SK-N-SH (cell line): Measurements from ENCODE around the gene RLBP1. TPM values are rescaled to one million over a fixed set of nuclear protein-coding genes. Genes with fewer than 3 reads are reported as not detected.

Experiments
- CTCF ChIA-PET: fragments of 300-600, 350-600 bp; formaldehyde crosslinking; extraction: SDS; loops from one replicate; lab custom pipeline; 2021; lab: Yijun Ruan, JAX
- POLR2A ChIA-PET: fragments of 350-600 bp; sonication (Branson Sonifier 250); formaldehyde crosslinking; extraction: SDS; loops from one replicate; lab custom pipeline; 2020; ENCODE audit warnings: antibody characterized with exemption, inconsistent platforms; lab: Yijun Ruan, JAX
- DNase-seq: peaks from one replicate; pipeline ENCODE4 v3.0.0; 2012
- H2AFZ ChIP-seq: fragments of 200-600 bp; sonication (generic); 2 replicates; pipeline ENCODE4 v1.8.1; 2016; ENCODE audit warnings: antibody characterized with exemption, mild to moderate bottlenecking, low read depth
- H3F3A ChIP-seq: fragments of 200-600 bp; sonication (generic); replicated peaks from 2 replicates; pipeline ENCODE3; 2016; ENCODE audit warnings: antibody characterized with exemption, mild to moderate bottlenecking; ENCODE audit not compliant: insufficient read depth
- H3K27ac ChIP-seq, 2 experiments: fragments of 200-500 bp in 1 of 2; fragments of 200-600 bp in 1 of 2; sonication (Bioruptor generic) in 1 of 2; sonication (generic), shearing (Covaris generic) in 1 of 2; 2 replicates each; pipeline versions ENCODE4 v1.5.1 to v1.6.1; 2014 to 2016; ENCODE audit warnings: low read depth in 2 of 2, inconsistent platforms in 1 of 2, low read length in 1 of 2, mild to moderate bottlenecking in 1 of 2, mixed read lengths in 1 of 2
- H3K27me3 ChIP-seq: fragments of 200-600 bp; sonication (generic), shearing (Covaris generic); 2 replicates; pipeline ENCODE4 v1.6.1; 2016; ENCODE audit warnings: mixed run types; ENCODE audit not compliant: insufficient read depth
- H3K36me3 ChIP-seq, 2 experiments: fragments of 200-500 bp in 1 of 2; fragments of 200-600 bp in 1 of 2; sonication (Bioruptor generic) in 1 of 2; sonication (generic) in 1 of 2; replicated peaks in 1 of 2; 2 replicates each; pipeline versions ENCODE3 to v1.5.1; 2014 to 2016; ENCODE audit warnings: low read length in 1 of 2, mild to moderate bottlenecking in 1 of 2; ENCODE audit not compliant: insufficient read depth in 2 of 2, control insufficient read depth in 1 of 2
- H3K4me1 ChIP-seq, 2 experiments: fragments of 200-500 bp in 1 of 2; fragments of 200-600 bp in 1 of 2; sonication (Bioruptor generic) in 1 of 2; sonication (generic), shearing (Covaris generic) in 1 of 2; 2 replicates each; pipeline versions ENCODE4 v1.5.1 to v1.6.1; 2014 to 2016; ENCODE audit warnings: low read depth in 1 of 2, low read length in 1 of 2, mixed run types in 1 of 2; ENCODE audit not compliant: insufficient read depth in 2 of 2, control insufficient read depth in 1 of 2
- H3K4me2 ChIP-seq: fragments of 200-600 bp; sonication (generic), shearing (Covaris generic); 2 replicates; pipeline ENCODE4 v1.6.1; 2017; ENCODE audit warnings: mixed run types
- H3K4me3 ChIP-seq, 2 experiments: fragments of 200-500 bp in 1 of 2; fragments of 200-600 bp in 1 of 2; sonication (Bioruptor generic) in 1 of 2; sonication (generic), shearing (Covaris generic) in 1 of 2; 2 replicates each; pipeline versions ENCODE4 v1.5.1 to v1.8.1; 2014 to 2016; ENCODE audit warnings: low read depth in 2 of 2, inconsistent platforms in 1 of 2, low read length in 1 of 2, mild to moderate bottlenecking in 1 of 2, mixed read lengths in 1 of 2, moderate library complexity in 1 of 2
- H3K79me2 ChIP-seq: fragments of 200-600 bp; sonication (generic); 2 replicates; pipeline ENCODE4 v1.8.1; 2017; ENCODE audit warnings: mild to moderate bottlenecking; ENCODE audit not compliant: insufficient read depth
- H3K9ac ChIP-seq: fragments of 200-600 bp; sonication (generic); 2 replicates; pipeline ENCODE4 v1.6.1; 2017; ENCODE audit warnings: mixed run types
- H3K9me2 ChIP-seq: fragments of 200-600 bp; sonication (generic); 2 replicates; pipeline ENCODE4 v1.6.1; 2017; ENCODE audit warnings: mixed run types
- H3K9me3 ChIP-seq: fragments of 200-600 bp; sonication (generic); 2 replicates; pipeline ENCODE4 v1.6.1; 2017; ENCODE audit warnings: mixed run types, mild to moderate bottlenecking, moderate library complexity
- H4K20me1 ChIP-seq: fragments of 200-600 bp; sonication (generic); 2 replicates; pipeline ENCODE4 v1.6.1; 2017; ENCODE audit warnings: mild to moderate bottlenecking, mixed run types; ENCODE audit not compliant: insufficient read depth
- CHD2 ChIP-seq: fragments of 150-350 bp; IDR thresholded peaks from 2 replicates; pipeline ENCODE4 v1.6.1; 2018; ENCODE audit warnings: low read length; ENCODE audit not compliant: partially characterized antibody
- FOSL2 ChIP-seq: IDR thresholded peaks from 2 replicates; pipeline ENCODE4 v1.4.0; 2012; ENCODE audit warnings: low read depth, mild to moderate bottlenecking, moderate library complexity, borderline replicate concordance
- FOXM1 ChIP-seq: IDR thresholded peaks from 2 replicates; pipeline ENCODE4 v1.4.0; 2012; ENCODE audit warnings: low read depth, mild to moderate bottlenecking
- GABPA ChIP-seq: IDR thresholded peaks from 2 replicates; pipeline ENCODE4 v1.4.0; 2012; ENCODE audit warnings: low read depth, mild to moderate bottlenecking
- MEF2A ChIP-seq: IDR thresholded peaks from 2 replicates; pipeline ENCODE4 v1.4.0; 2012; ENCODE audit warnings: low read depth, borderline replicate concordance
- NFIC ChIP-seq: IDR thresholded peaks from 2 replicates; pipeline ENCODE4 v1.4.0; 2012; ENCODE audit warnings: borderline replicate concordance
- NRF1 ChIP-seq: IDR thresholded peaks from 2 replicates; pipeline ENCODE4 v1.6.1; 2012; ENCODE audit warnings: low read depth, mild to moderate bottlenecking, low read length
- POLR2AphosphoS5 ChIP-seq: IDR thresholded peaks from 2 replicates; pipeline ENCODE4 v1.6.1; 2012; ENCODE audit warnings: low read depth, low read length
- RXRA ChIP-seq: IDR thresholded peaks from 2 replicates; pipeline ENCODE4 v1.4.0; 2012; ENCODE audit warnings: low read depth, mild to moderate bottlenecking, borderline replicate concordance
- SIN3A ChIP-seq: IDR thresholded peaks from 2 replicates; pipeline ENCODE4 v1.6.1; 2012; ENCODE audit warnings: low read depth, mild to moderate bottlenecking, low read length, moderate library complexity, borderline replicate concordance
- SMC3 ChIP-seq: IDR thresholded peaks from 2 replicates; pipeline ENCODE4 v1.6.1; 2012; ENCODE audit warnings: low read depth, low read length, improper control_type of control experiment
- TAF1 ChIP-seq: IDR thresholded peaks from 2 replicates; pipeline ENCODE4 v1.6.1; 2012; ENCODE audit warnings: low read depth, mild to moderate bottlenecking, low read length, moderate library complexity, borderline replicate concordance
- WGBS: methylation state at CpG from one replicate; pipeline ENCODE4 v1.1.6; 2017; ENCODE audit warnings: low lambda C conversion rate; 5-methylcytosine and 5-hydroxymethylcytosine counted together
- polyA plus RNA-seq, 3 experiments: library from polyadenylated mRNA; depleted of rRNA; stranded (reverse); fragments of >200 nt; gene quantifications; 2 replicates each; pipeline ENCODE4 v1.2.3, GENCODE V29; 2012
- TF ChIP-seq, protein P1 (sequence below): IDR thresholded peaks from 2 replicates; pipeline ENCODE4 v1.4.0; 2012; ENCODE audit warnings: low read depth, borderline replicate concordance
- TF ChIP-seq, protein P2 (sequence below): fragments of 200-600 bp; sonication (generic); IDR thresholded peaks from 2 replicates; pipeline ENCODE4 v1.6.1; 2017; ENCODE audit warnings: antibody characterized with exemption, mild to moderate bottlenecking, moderate library complexity
- TF ChIP-seq, protein P3 (sequence below): fragments of 150-350 bp; IDR thresholded peaks from 2 replicates; pipeline ENCODE4 v1.6.1; 2017; ENCODE audit warnings: antibody characterized with exemption, low read length, low read depth, borderline replicate concordance
- TF ChIP-seq, protein P4 (sequence below): IDR thresholded peaks from 2 replicates; pipeline ENCODE4 v1.4.0; 2012; ENCODE audit warnings: low read depth, borderline replicate concordance

RLBP1 gene
- polyA plus RNA-seq, 1 of the 3 experiments (the other 2 are of a cell fraction) = not detected

DNA sequence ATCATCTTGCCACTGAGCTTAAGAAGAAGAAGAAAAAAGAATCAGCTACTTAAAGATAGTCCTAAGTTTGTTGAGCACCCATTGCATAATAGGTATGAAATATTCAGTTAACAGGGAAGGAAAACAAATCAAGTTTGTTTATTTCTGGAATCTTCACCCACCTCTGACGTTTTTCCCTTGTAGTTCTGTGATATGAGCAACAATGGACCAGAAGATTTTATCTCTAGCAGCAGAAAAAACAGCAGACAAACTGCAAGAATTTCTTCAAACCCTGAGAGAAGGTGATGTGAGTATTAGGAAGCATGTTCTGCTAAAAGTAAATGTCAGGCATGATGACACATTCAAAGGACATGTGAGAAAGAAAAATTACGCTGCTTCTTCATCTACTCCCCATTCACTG lies 26.1 kb upstream of the RLBP1 start (continued):
- no peak for TF ChIP-seq SMC3
- TF ChIP-seq FOSL2 = no peak

DNA sequence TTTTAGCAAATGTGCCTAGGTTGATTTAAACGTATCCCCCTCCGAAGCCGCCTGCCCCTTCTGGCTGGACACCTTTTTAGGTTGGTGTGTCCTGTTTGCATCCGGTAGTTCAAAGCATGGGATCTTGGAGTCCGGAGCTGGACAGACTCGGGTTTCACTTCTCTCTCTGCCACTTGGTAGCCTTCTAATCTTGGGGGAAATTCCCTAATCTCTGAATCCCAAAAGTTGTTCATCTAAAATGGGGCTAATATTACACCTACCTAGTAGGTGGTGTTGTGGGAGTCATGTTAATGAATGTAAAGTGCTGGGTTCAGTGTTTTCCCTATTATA lies 23.2 kb upstream of the RLBP1 start:
- ChIA-PET CTCF (interaction anchor here (0.6 to 3.9 kb wide), 10 partner anchors 27 to 1422 kb away, joined by 3 to 41 read pairs (median 3); no protein-coding TSS in a partner anchor), POLR2A (interaction anchor here (1.0 to 1.9 kb wide), 2 partner anchors 37 to 90 kb away, joined by 4 to 5 read pairs; partner anchors contain the start of gene POLG)
- WGBS = 2% methylated on average over 6 of the region's 6 CpGs

DNA sequence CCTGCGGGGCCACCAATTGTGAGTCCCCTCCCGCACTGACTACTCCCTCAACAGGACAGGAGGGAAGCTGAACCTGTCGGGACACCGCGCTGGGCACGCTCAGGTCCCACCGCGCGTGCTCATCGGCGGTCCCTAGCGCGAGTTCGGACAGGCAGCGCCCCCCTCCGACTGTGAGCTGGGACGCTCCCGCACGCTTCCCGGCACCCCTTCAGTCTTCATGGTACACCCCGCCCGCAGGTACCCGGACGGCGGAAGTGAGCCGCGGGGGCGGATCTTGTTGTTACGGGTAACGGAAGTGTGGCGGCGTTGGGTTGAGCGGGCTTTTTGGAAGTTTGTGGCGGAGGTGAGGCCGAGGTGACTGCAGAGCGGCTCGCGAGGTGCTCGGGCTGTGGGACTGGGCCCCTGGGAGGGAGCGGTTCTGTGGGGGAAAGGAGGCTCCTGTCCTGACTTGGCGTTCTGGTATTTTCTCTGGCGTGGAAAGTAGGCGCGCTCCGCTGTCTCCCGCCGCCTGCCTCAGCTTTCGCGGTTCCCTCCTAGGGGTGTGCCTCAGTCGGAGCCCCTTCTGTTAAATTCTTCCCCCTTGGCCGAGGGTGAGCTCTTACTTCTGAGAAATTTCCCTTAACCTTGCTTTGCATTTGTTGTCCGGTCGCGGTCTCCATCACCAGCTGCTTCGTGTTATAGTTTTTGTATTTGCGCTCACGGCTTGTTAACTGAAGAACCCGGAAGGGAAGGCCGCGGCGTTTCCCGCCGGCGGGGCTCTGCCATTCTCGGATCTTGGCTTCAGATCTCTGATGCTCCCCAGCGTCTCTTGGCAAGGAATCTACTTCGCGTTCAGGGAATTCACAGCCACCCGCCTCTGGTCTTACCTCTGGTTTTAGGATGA lies 22.6 kb upstream of the RLBP1 start, which contains the start of gene FANCI:
FANCI (plus strand) TSS at position 289 of the 883 bp plus-strand sequence. CDS start 3,669 bp downstream, outside the sequence.
- no peaks in the 10 kb centered on the region for H3K9me3 ChIP-seq
- peaks cover 7% of the 10 kb centered on the region for H3F3A ChIP-seq
- ChIA-PET POLR2A (interaction anchor here (1.0 to 1.9 kb wide), 3 partner anchors 37 to 91 kb away, joined by 3 to 5 read pairs (median 4); partner anchors contain the start of gene POLG), CTCF (interaction anchor here (0.6 to 3.9 kb wide), 13 partner anchors 8 to 339 kb away, joined by 3 to 41 read pairs (median 3); no protein-coding TSS in a partner anchor)
- DNase-seq = peak; percentile 96
- H3K4me3 ChIP-seq = peak within 1 kb of the TSS; percentile 68 to 89
- peaks cover 7 to 15% of the 10 kb centered on the region in 2 experiments for H3K36me3 ChIP-seq
- H4K20me1 ChIP-seq = no peaks in the 10 kb centered on the region
- no peaks in the 10 kb centered on the region for H3K27me3 ChIP-seq
- peak within 1 kb of the TSS; percentile 43 to 72; a peak in 3 of 4 replicates for H3K27ac ChIP-seq
- H3K4me1 ChIP-seq = peaks cover 4 to 10% of the 10 kb centered on the region in 2 experiments; a peak in 3 of 4 replicates
- H3K4me2 ChIP-seq = peak within 1 kb of the TSS; percentile 93
- under 1% methylated on average over 25 of the region's 69 CpGs for WGBS
- no peaks in the 10 kb centered on the region for H3K9me2 ChIP-seq
- peak within 1 kb of the TSS; percentile 95 for H2AFZ ChIP-seq
- peaks cover 33% of the 10 kb centered on the region for H3K79me2 ChIP-seq
- H3K9ac ChIP-seq = peak within 1 kb of the TSS; percentile 84
- TF ChIP-seq, protein P1, sequence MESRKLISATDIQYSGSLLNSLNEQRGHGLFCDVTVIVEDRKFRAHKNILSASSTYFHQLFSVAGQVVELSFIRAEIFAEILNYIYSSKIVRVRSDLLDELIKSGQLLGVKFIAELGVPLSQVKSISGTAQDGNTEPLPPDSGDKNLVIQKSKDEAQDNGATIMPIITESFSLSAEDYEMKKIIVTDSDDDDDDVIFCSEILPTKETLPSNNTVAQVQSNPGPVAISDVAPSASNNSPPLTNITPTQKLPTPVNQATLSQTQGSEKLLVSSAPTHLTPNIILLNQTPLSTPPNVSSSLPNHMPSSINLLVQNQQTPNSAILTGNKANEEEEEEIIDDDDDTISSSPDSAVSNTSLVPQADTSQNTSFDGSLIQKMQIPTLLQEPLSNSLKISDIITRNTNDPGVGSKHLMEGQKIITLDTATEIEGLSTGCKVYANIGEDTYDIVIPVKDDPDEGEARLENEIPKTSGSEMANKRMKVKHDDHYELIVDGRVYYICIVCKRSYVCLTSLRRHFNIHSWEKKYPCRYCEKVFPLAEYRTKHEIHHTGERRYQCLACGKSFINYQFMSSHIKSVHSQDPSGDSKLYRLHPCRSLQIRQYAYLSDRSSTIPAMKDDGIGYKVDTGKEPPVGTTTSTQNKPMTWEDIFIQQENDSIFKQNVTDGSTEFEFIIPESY = no peak
- peak; percentile 92 for TF ChIP-seq GABPA
- no peak for TF ChIP-seq NFIC
- TF ChIP-seq TAF1 = peak; percentile 66; the same call in 1 of the 2 replicates
- TF ChIP-seq, protein P2, sequence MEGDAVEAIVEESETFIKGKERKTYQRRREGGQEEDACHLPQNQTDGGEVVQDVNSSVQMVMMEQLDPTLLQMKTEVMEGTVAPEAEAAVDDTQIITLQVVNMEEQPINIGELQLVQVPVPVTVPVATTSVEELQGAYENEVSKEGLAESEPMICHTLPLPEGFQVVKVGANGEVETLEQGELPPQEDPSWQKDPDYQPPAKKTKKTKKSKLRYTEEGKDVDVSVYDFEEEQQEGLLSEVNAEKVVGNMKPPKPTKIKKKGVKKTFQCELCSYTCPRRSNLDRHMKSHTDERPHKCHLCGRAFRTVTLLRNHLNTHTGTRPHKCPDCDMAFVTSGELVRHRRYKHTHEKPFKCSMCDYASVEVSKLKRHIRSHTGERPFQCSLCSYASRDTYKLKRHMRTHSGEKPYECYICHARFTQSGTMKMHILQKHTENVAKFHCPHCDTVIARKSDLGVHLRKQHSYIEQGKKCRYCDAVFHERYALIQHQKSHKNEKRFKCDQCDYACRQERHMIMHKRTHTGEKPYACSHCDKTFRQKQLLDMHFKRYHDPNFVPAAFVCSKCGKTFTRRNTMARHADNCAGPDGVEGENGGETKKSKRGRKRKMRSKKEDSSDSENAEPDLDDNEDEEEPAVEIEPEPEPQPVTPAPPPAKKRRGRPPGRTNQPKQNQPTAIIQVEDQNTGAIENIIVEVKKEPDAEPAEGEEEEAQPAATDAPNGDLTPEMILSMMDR = peak; percentile 57
- peak; percentile 99 for TF ChIP-seq SIN3A
- TF ChIP-seq RXRA = no peak
- TF ChIP-seq CHD2 = peak; percentile 56
- TF ChIP-seq POLR2AphosphoS5 = peak; percentile 60; the same call in 1 of the 2 replicates
- TF ChIP-seq, protein P3, sequence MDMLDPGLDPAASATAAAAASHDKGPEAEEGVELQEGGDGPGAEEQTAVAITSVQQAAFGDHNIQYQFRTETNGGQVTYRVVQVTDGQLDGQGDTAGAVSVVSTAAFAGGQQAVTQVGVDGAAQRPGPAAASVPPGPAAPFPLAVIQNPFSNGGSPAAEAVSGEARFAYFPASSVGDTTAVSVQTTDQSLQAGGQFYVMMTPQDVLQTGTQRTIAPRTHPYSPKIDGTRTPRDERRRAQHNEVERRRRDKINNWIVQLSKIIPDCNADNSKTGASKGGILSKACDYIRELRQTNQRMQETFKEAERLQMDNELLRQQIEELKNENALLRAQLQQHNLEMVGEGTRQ = no peak
- TF ChIP-seq, protein P4, sequence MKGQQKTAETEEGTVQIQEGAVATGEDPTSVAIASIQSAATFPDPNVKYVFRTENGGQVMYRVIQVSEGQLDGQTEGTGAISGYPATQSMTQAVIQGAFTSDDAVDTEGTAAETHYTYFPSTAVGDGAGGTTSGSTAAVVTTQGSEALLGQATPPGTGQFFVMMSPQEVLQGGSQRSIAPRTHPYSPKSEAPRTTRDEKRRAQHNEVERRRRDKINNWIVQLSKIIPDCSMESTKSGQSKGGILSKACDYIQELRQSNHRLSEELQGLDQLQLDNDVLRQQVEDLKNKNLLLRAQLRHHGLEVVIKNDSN = no peak
- TF ChIP-seq MEF2A = no peak; the same call in 1 of the 2 replicates
- peak; percentile 55 for TF ChIP-seq NRF1
- TF ChIP-seq FOXM1 = no peak

More for the DNA sequence above, 23.2 kb upstream of the RLBP1 start:
- TF ChIP-seq TAF1 = no peak
- TF ChIP-seq NFIC = no peak
- no peak for TF ChIP-seq MEF2A
- TF ChIP-seq NRF1 = no peak
- Histone ChIP-seq H3K9ac (peak overlapping the region; percentile 84), H3K4me1 (peaks cover 4 to 10% of the 10 kb centered on the region in 2 experiments; a peak in 3 of 4 replicates), H3K27me3 (no peaks in the 10 kb centered on the region), H3K79me2 (peaks cover 33% of the 10 kb centered on the region), H3K4me3 (peak overlapping the region; percentile 68 to 89), H4K20me1 (no peaks in the 10 kb centered on the region), H3K9me3 (0 out of 2 replicates have a peak, but pooled peaks cover 1% of the 10 kb centered on the region), H3K27ac (peak overlapping the region; percentile 43 to 72; a peak in 3 of 4 replicates), H3K36me3 (peaks cover 13 to 21% of the 10 kb centered on the region in 2 experiments), H2AFZ (peak overlapping the region; percentile 95), H3F3A (peaks cover 7% of the 10 kb centered on the region), H3K4me2 (peak overlapping the region; percentile 93), H3K9me2 (no peaks in the 10 kb centered on the region)
- DNase-seq = no peak
